GM10266 (cell line): ENCODE results near the gene STRIT1.

Source experiments
- DNase-seq: peaks from one replicate; pipeline ENCODE4 v3.0.0; 2012; ENCODE audit errors: extremely low spot score
- CTCF ChIP-seq: IDR thresholded peaks from 2 replicates; pipeline ENCODE4 v1.5.1; 2012; ENCODE audit warnings: mild to moderate bottlenecking, low read depth; ENCODE audit not compliant: control insufficient read depth, insufficient read depth; ENCODE audit errors: missing control alignments

Gene STRIT1

GRCh38 chr3:155313916-155314315, 20.4 kb upstream of the STRIT1 start:
- no peak for DNase-seq
- no peak for TF ChIP-seq CTCF

GRCh38 chr3:155313300-155313699, 19.8 kb upstream of the STRIT1 start:
- no peak for DNase-seq
- no peak for TF ChIP-seq CTCF

- no peak for TF ChIP-seq CTCF
- DNase-seq: no peak
Observed at GRCh38 chr3:155312781-155313180, 19.3 kb upstream of the STRIT1 start.

- DNase-seq: no peak
- TF ChIP-seq CTCF: no peak
Observed at GRCh38 chr3:155309581-155309980, 16.1 kb upstream of the STRIT1 start.

- no peak for TF ChIP-seq CTCF
- no peak for DNase-seq
Observed at GRCh38 chr3:155308831-155309230, 15.3 kb upstream of the STRIT1 start.

GRCh38 chr3:155307183-155307582, 13.7 kb upstream of the STRIT1 start:
- no peak for TF ChIP-seq CTCF
- no peak for DNase-seq

- no peak for DNase-seq
- TF ChIP-seq CTCF: no peak
Observed at GRCh38 chr3:155304394-155304793, 10.9 kb upstream of the STRIT1 start.
